MM.1S (cell line): ENCODE data around the gene PRKAG2.
"Not testable (repeated sequence)": the region's sequence is repeated elsewhere in the genome, so short reads cannot be mapped to it uniquely, and the experiment has no call there.

ENCODE experiments used
- DNase-seq: peaks from one replicate; pipeline ENCODE4 v3.0.0-alpha.2; 2015
- H2AFZ ChIP-seq: fragments of 300-600 bp; sonication (generic); 2 replicates; pipeline ENCODE4 v1.6.0; 2016; ENCODE audit warnings: antibody characterized with exemption, low read length
- H3F3A ChIP-seq: fragments of 300-600 bp; sonication (generic); 2 replicates; pipeline ENCODE4 v1.6.1; 2016; ENCODE audit warnings: mild to moderate bottlenecking, antibody characterized with exemption, low read length, moderate library complexity, mixed read lengths; ENCODE audit not compliant: insufficient read depth
- H3K27ac ChIP-seq: fragments of 300-600 bp; sonication (generic); 2 replicates; pipeline ENCODE4 v1.5.1; 2016; ENCODE audit warnings: mild to moderate bottlenecking, low read length
- H3K27me3 ChIP-seq: fragments of 300-600 bp; sonication (generic); replicated peaks from 2 replicates; pipeline ENCODE4 v1.6.0; 2016; ENCODE audit warnings: low read length; ENCODE audit not compliant: insufficient read depth
- H3K36me3 ChIP-seq: fragments of 300-600 bp; sonication (generic); replicated peaks from 2 replicates; pipeline ENCODE4 v1.6.1; 2016; ENCODE audit warnings: mild to moderate bottlenecking, low read length, mixed read lengths; ENCODE audit not compliant: insufficient read depth
- H3K4me1 ChIP-seq: fragments of 300-600 bp; sonication (generic); 2 replicates; pipeline ENCODE4 v1.6.1; 2016; ENCODE audit warnings: low read length, mixed read lengths
- H3K4me2 ChIP-seq: fragments of 300-600 bp; sonication (generic); 2 replicates; pipeline ENCODE4 v1.6.0; 2016; ENCODE audit warnings: low read depth, low read length
- H3K4me3 ChIP-seq: fragments of 300-600 bp; sonication (generic); 2 replicates; pipeline ENCODE4 v1.5.1; 2016; ENCODE audit warnings: low read length, mixed read lengths
- H3K79me2 ChIP-seq: fragments of 300-600 bp; sonication (generic); 2 replicates; pipeline ENCODE4 v1.6.1; 2016; ENCODE audit warnings: mixed run types, low read length, mixed read lengths
- H3K9ac ChIP-seq: fragments of 300-600 bp; sonication (generic); 2 replicates; pipeline ENCODE4 v1.6.1; 2016; ENCODE audit warnings: low read length, mixed read lengths
- H3K9me2 ChIP-seq: fragments of 300-600 bp; sonication (generic); replicated peaks from 2 replicates; pipeline ENCODE4 v1.6.1; 2016; ENCODE audit warnings: mild to moderate bottlenecking, low read length, mixed read lengths; ENCODE audit not compliant: insufficient read depth
- H3K9me3 ChIP-seq: fragments of 300-600 bp; sonication (generic); replicated peaks from 2 replicates; pipeline ENCODE4 v1.6.1; 2016; ENCODE audit warnings: mild to moderate bottlenecking, low read length, mixed read lengths; ENCODE audit not compliant: insufficient read depth
- H4K20me1 ChIP-seq: fragments of 300-600 bp; sonication (generic); 2 replicates; pipeline ENCODE4 v1.6.1; 2016; ENCODE audit warnings: mild to moderate bottlenecking, low read length, moderate library complexity, mixed read lengths; ENCODE audit not compliant: insufficient read depth
- EZH2 ChIP-seq: fragments of 300-600 bp; sonication (generic); optimal IDR thresholded peaks from 2 replicates; pipeline ENCODE3; 2017; ENCODE audit warnings: low read depth, mild to moderate bottlenecking, antibody characterized with exemption, low read length, mixed read lengths
- EZH2phosphoT487 ChIP-seq: fragments of 300-600 bp; sonication (generic); IDR thresholded peaks from 2 replicates; pipeline ENCODE4 v1.6.1; 2018; ENCODE audit warnings: antibody characterized with exemption, low read length
- TF ChIP-seq, protein P1 (sequence below): fragments of 300-600 bp; sonication (generic); IDR thresholded peaks from 2 replicates; pipeline ENCODE4 v1.5.1; 2016; ENCODE audit warnings: antibody characterized with exemption, low read length, mixed read lengths

The PRKAG2 gene

DNA sequence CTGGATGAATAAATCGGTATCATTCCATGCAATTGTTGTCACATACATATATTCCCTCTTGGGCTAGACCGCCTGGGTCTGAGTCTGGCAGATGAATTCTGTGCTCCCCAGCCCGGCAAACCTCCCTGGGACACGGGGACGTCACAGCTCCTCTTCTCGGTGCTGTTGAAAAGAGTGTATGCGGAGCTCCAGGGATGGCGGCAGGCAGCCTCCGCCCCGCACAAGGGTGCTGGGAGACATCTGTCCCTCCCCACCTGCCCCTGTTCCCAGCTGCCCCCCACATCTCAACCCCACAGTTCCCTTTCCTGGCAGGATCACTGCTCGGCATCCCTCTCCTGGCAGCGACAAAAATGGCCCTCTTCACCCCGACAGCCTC lies 32.1 kb downstream of the PRKAG2 start:
- no peaks in the 10 kb centered on the region for H3K9me3 ChIP-seq
- no peaks in the 10 kb centered on the region for H3K36me3 ChIP-seq
- no peak overlapping the region for H3K4me3 ChIP-seq
- no peaks in the 10 kb centered on the region for H3K4me1 ChIP-seq
- H2AFZ ChIP-seq, result no peak overlapping the region
- no peak for DNase-seq
- H4K20me1 ChIP-seq, result no peaks in the 10 kb centered on the region
- peaks cover 16% of the 10 kb centered on the region for H3K27me3 ChIP-seq
- no peak overlapping the region for H3K9ac ChIP-seq
- no peak overlapping the region for H3K4me2 ChIP-seq
- no peak overlapping the region for H3K27ac ChIP-seq
- no peaks in the 10 kb centered on the region for H3F3A ChIP-seq
- TF ChIP-seq, protein P1, sequence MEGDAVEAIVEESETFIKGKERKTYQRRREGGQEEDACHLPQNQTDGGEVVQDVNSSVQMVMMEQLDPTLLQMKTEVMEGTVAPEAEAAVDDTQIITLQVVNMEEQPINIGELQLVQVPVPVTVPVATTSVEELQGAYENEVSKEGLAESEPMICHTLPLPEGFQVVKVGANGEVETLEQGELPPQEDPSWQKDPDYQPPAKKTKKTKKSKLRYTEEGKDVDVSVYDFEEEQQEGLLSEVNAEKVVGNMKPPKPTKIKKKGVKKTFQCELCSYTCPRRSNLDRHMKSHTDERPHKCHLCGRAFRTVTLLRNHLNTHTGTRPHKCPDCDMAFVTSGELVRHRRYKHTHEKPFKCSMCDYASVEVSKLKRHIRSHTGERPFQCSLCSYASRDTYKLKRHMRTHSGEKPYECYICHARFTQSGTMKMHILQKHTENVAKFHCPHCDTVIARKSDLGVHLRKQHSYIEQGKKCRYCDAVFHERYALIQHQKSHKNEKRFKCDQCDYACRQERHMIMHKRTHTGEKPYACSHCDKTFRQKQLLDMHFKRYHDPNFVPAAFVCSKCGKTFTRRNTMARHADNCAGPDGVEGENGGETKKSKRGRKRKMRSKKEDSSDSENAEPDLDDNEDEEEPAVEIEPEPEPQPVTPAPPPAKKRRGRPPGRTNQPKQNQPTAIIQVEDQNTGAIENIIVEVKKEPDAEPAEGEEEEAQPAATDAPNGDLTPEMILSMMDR, result no peak
- H3K9me2 ChIP-seq, result no peaks in the 10 kb centered on the region
- H3K79me2 ChIP-seq, result no peaks in the 10 kb centered on the region

DNA sequence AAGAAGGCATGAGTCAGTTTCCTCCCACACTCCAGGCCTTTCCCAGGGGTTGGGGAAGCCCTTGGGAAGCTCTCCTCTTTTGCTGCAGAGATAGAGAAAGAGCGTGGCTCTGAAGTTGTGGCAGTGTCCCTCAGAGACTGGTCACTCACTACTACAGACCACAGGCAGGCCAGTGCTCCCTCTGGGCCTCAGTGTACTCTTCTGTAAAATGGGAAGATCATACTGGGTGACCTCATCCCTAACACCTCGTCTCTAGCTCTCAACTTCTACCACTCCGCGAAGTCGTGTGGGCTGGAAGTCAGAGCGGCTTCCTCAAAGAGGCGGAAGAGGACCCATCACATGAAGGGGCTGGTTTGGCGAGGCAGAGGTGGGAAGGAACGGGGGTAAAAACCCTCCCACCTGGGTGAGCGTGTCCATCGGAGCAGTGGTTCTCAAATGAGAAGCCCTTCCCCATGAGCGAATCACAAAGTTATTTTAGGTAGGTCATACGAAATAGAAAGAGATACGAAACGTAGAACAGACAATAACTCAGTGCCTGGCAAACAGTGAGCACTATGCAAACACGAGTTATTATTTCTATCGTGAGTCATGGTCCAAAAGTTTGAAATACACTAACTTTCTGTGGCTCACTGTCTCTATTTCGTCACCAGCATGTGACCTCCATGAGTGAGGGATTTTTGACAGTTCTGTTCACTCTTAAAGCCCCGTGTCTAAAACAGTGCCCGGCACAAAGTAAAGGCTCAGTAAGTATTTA lies 32.7 kb downstream of the PRKAG2 start:
- Histone ChIP-seq H3K79me2 (no peaks in the 10 kb centered on the region), H3K27ac (no peak overlapping the region), H3K4me2 (no peak overlapping the region), H3F3A (no peaks in the 10 kb centered on the region), H4K20me1 (no peaks in the 10 kb centered on the region), H3K9ac (no peak overlapping the region), H3K9me3 (no peaks in the 10 kb centered on the region), H3K9me2 (no peaks in the 10 kb centered on the region), H3K4me3 (no peak overlapping the region), H3K36me3 (no peaks in the 10 kb centered on the region), H3K4me1 (no peaks in the 10 kb centered on the region), H2AFZ (no peak overlapping the region), H3K27me3 (peaks cover 16% of the 10 kb centered on the region)
- no peak for DNase-seq
- TF ChIP-seq, protein P1, result no peak
- TF ChIP-seq EZH2 (no peak), EZH2phosphoT487 (no peak)

DNA sequence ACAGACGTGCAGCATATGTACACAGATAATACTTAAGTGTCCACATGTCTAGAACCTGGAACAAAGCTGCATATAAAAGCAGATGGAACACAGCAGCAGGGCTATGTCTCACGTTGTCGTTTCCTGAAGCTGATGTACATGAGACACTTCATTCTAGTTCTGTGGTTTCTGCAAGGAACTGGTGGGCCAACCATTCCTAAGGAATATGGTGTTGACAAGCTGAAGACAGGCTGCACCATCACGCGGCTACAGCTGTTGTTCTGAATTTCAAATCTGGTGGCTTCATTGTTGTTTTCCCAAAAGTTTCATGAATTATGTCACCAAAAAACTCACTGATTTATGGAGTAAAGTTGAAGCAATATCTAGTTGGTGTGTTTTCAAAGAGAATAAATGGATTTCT lies 33.7 kb downstream of the PRKAG2 start:
- H3K9ac ChIP-seq, result no peak overlapping the region
- no peak overlapping the region for H3K4me3 ChIP-seq
- H3K4me2 ChIP-seq, result no peak overlapping the region
- no peak for DNase-seq
- H3K27ac ChIP-seq, result no peak overlapping the region
- no peaks in the 10 kb centered on the region for H3K79me2 ChIP-seq
- no peaks in the 10 kb centered on the region for H3K4me1 ChIP-seq
- H2AFZ ChIP-seq, result no peak overlapping the region
- H3F3A ChIP-seq, result peaks cover 3% of the 10 kb centered on the region; the same call in 1 of the 2 replicates
- TF ChIP-seq, protein P1, result no peak
- TF ChIP-seq EZH2phosphoT487 (no peak), EZH2 (no peak)
- no peaks in the 10 kb centered on the region for H3K36me3 ChIP-seq
- H3K27me3 ChIP-seq, result peaks cover 16% of the 10 kb centered on the region
- no peaks in the 10 kb centered on the region for H3K9me3 ChIP-seq
- H4K20me1 ChIP-seq, result no peaks in the 10 kb centered on the region
- no peaks in the 10 kb centered on the region for H3K9me2 ChIP-seq

DNA sequence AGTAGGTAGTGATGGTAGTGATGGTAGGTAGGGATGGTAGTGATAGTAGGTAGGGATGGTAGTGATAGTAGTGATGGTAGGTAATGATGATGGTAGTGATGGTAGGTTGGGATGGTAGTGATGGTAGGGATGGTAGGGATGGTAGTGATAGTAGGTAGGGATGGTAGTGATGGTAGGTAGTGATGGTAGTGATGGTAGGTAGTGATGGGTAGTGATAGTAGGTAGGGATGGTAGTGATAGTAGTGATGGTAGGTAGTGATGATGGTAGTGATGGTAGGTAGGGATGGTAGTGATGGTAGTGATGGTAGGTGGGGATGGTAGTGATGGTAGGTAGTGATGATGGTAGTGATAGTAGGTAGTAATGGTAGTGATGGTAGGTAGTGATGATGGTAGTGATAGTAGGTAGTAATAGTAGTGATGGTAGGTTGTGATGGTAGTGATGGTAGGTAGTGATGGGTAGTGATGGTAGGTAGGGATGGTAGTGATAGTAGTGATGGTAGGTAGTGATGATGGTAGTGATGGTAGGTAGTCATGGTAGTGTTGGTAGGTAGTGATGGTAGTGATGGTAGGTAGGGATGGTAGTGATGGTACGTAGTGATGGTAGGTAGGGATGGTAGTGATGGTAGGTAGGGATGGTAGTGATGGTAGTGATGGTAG lies 35.4 kb downstream of the PRKAG2 start:
- H3K36me3 ChIP-seq, H3K4me1 ChIP-seq: not testable (repeated sequence)

More for the DNA sequence above, 35.4 kb downstream of the PRKAG2 start:
- not testable (repeated sequence) for H3K4me2 ChIP-seq, H2AFZ ChIP-seq, H3K27ac ChIP-seq, H3K9ac ChIP-seq, H4K20me1 ChIP-seq, H3K79me2 ChIP-seq, H3K9me2 ChIP-seq, DNase-seq, H3K4me3 ChIP-seq, H3F3A ChIP-seq, H3K9me3 ChIP-seq
- peaks cover 16% of the 10 kb centered on the region for H3K27me3 ChIP-seq
